SK-MEL-5 (cell line): ENCODE data around the gene PAQR7. TPM values are rescaled to one million over a fixed set of nuclear protein-coding genes. Genes with fewer than 3 reads are reported as not detected.

Experiments used
- DNase-seq: peaks from one replicate; pipeline ENCODE4 v3.0.0-alpha.2; 2016; ENCODE audit warnings: low read depth, low spot score
- in situ Hi-C: cut with HindIII; loops from 2 replicates; pipeline ENCODE4 v1.10.0; 2016; ENCODE audit warnings: low sequenced_read_pairs, high pct_unique_total_duplicates, low pct_unique_long_range_greater_than_20kb
- small RNA-seq, 2 experiments: library from RNA; depleted of rRNA; stranded (forward); fragments of <200 nt; gene quantifications; one replicate each; pipeline ENCODE3, GENCODE V24; 2014
- total RNA-seq: library from RNA; depleted of rRNA; stranded (reverse); fragments of >200 nt; shearing (Covaris generic); gene quantifications from 2 replicates; pipeline ENCODE4 v1.2.3, GENCODE V29; 2014; rRNA removed

Gene PAQR7
- total RNA-seq, 1 experiment from 2014 or later = 4.2 TPM

DNA sequence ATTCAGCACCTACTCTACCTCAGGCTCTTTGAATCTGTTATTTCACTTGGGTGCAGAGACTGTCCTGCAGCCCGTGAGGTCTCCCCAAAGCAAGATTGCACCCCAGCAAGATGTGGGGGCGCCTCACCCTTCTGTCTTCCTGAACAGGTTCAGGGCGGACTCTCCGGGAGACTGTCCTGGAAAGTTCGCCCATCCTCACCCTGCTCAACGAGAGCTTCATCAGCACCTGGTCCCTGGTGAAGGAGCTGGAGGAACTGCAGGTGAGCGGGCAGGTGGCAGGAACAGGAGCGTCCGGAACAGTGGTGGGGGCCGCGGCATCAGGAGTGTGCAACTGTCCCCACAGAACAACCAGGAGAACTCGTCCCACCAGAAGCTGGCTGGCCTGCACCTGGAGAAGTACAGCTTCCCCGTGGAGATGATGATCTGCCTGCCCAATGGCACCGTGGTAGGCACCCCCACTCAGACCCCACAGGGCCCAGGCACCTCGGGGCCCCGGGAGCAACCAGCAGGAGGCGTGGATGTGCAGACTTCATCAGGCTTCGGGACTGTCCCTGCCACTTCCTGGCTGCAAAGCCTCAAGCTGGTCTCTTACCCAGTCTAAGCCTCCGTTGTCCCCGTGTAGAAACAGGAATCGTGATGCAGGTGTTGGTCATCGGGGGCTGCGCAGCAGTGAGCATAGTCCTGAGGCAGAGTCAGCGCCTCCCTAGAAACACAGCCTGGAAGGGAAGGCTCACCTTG, 61.6 kb downstream of the PAQR7 start:
- no peak for DNase-seq
- in situ Hi-C loops = no loop called here

GRCh38 chr1:25813071-25813733, 62.3 kb downstream of the PAQR7 start:
- in situ Hi-C loops = no loop called here
- DNase-seq = no peak

Small RNA genes lying within 50 kb of the gene (small RNA-seq; reads per million reads assigned to genes)
- gene AL033528.1 (0 reads per million in 2 experiments), gene RF00019 (0 reads per million in 2 experiments), gene SNRPFP2 (0 reads per million in 2 experiments)

Other genes starting within 250 kb of the PAQR7 start
- gene SELENON, start 75.5 kb downstream of the PAQR7 start, total RNA-seq = 38.3 and 45.1 TPM in 2 replicates
- 36.2 and 41.6 TPM in 2 replicates for gene MTFR1L, start 55.8 kb downstream of the PAQR7 start, total RNA-seq
- gene AUNIP, start 16.3 kb downstream of the PAQR7 start, total RNA-seq = 6.6 and 7.0 TPM in 2 replicates
- 99.5 and 125 TPM in 2 replicates for gene STMN1, start 30.7 kb upstream of the PAQR7 start, total RNA-seq
- 10.9 and 11.1 TPM in 2 replicates for gene PAFAH2, start 122.4 kb upstream of the PAQR7 start, total RNA-seq
- 7.0 and 7.1 TPM in 2 replicates for gene EXTL1, start 146.1 kb upstream of the PAQR7 start, total RNA-seq
- not detected in 2 replicates for gene SLC30A2, start 170.4 kb upstream of the PAQR7 start, total RNA-seq
- gene TRIM63, start 191.9 kb upstream of the PAQR7 start, total RNA-seq = 118 and 129 TPM in 2 replicates
- gene PDIK1L, start 236.1 kb upstream of the PAQR7 start, total RNA-seq = 5.7 and 6.4 TPM in 2 replicates